HFFc6 (cell line): ENCODE measurements around the gene SLC1A4. TPM values are rescaled to one million over a fixed set of nuclear protein-coding genes. Genes with fewer than 3 reads are reported as not detected.

Experiments
- DNase-seq: peaks from one replicate; pipeline ENCODE4 v3.0.0-alpha.2; 2018
- H3K27ac Mint-ChIP-seq: 2 replicates; pipeline ENCODE4 v1.8.0; 2020; ENCODE audit warnings: mild to moderate bottlenecking, mixed read lengths
- H3K27me3 Mint-ChIP-seq: 2 replicates; pipeline ENCODE4 v1.8.0; 2021; ENCODE audit warnings: mild to moderate bottlenecking, moderate library complexity, mixed read lengths; ENCODE audit not compliant: insufficient read depth
- H3K36me3 Mint-ChIP-seq: 2 replicates; pipeline ENCODE4 v1.8.0; 2021; ENCODE audit warnings: low read depth, mixed read lengths
- H3K4me1 Mint-ChIP-seq: 2 replicates; pipeline ENCODE4 v1.8.0; 2020; ENCODE audit warnings: low read depth, mixed read lengths
- H3K4me3 Mint-ChIP-seq: 2 replicates; pipeline ENCODE4 v1.8.0; 2020; ENCODE audit warnings: mild to moderate bottlenecking, moderate library complexity, mixed read lengths
- H3K9me3 Mint-ChIP-seq: 2 replicates; pipeline ENCODE4 v1.8.0; 2020; ENCODE audit warnings: mild to moderate bottlenecking, mixed read lengths
- CTCF ChIP-seq: fragments of 200-600 bp; sonication (generic); IDR thresholded peaks from 2 replicates; pipeline ENCODE4 v1.5.0; 2021; ENCODE audit warnings: antibody characterized with exemption, mild to moderate bottlenecking
- total RNA-seq, 6 experiments: library from RNA; stranded (reverse); fragmentation: NEBNext Ultra II Directional; extraction: Animal tissue kit (Norgen Biotek cat#: 25700); gene quantifications; 2 replicates in 1 of 6; 3 replicates in 5 of 6; pipeline ENCODE4 v1.2.3, GENCODE V29; 2021

SLC1A4 gene
- total RNA-seq, 6 experiments from 2014 or later = 7.2 to 10.3 (median 9.0) TPM

- peak overlapping the region; percentile 88 for H3K27ac Mint-ChIP-seq
- H3K27me3 Mint-ChIP-seq = no peaks in the 10 kb centered on the region; the same call in 1 of the 2 replicates
- DNase-seq = peak; percentile 49
- TF ChIP-seq CTCF = no peak
- no peaks in the 10 kb centered on the region for H3K36me3 Mint-ChIP-seq
- H3K4me3 Mint-ChIP-seq = no peak overlapping the region
- H3K9me3 Mint-ChIP-seq = no peaks in the 10 kb centered on the region
- peaks cover 21% of the 10 kb centered on the region for H3K4me1 Mint-ChIP-seq
Measured at GRCh38 chr2:65024149-65024829, 35.1 kb downstream of the SLC1A4 start.

- Mint-ChIP-seq H3K36me3 (no peaks in the 10 kb centered on the region), H3K4me3 (no peak overlapping the region), H3K27ac (no peak overlapping the region), H3K4me1 (peaks cover 21% of the 10 kb centered on the region), H3K9me3 (no peaks in the 10 kb centered on the region), H3K27me3 (no peaks in the 10 kb centered on the region; the same call in 1 of the 2 replicates)
- no peak for DNase-seq
- no peak for TF ChIP-seq CTCF
Measured at GRCh38 chr2:65025453-65026123, 36.4 kb downstream of the SLC1A4 start.

- H3K27ac Mint-ChIP-seq = no peak overlapping the region
- no peak for DNase-seq
- no peaks in the 10 kb centered on the region for H3K36me3 Mint-ChIP-seq
- H3K9me3 Mint-ChIP-seq = no peaks in the 10 kb centered on the region
- no peaks in the 10 kb centered on the region; the same call in 1 of the 2 replicates for H3K27me3 Mint-ChIP-seq
- no peak for TF ChIP-seq CTCF
- no peak overlapping the region for H3K4me3 Mint-ChIP-seq
- peaks cover 21% of the 10 kb centered on the region for H3K4me1 Mint-ChIP-seq
Measured at GRCh38 chr2:65026154-65026553, 37.0 kb downstream of the SLC1A4 start.

- Mint-ChIP-seq H3K9me3 (no peaks in the 10 kb centered on the region), H3K4me3 (no peak overlapping the region), H3K27ac (no peak overlapping the region), H3K36me3 (no peaks in the 10 kb centered on the region), H3K27me3 (no peaks in the 10 kb centered on the region; the same call in 1 of the 2 replicates), H3K4me1 (peaks cover 21% of the 10 kb centered on the region)
- DNase-seq = no peak
- TF ChIP-seq CTCF = no peak
Measured at GRCh38 chr2:65026704-65027464, 37.7 kb downstream of the SLC1A4 start.

- no peak for DNase-seq
- H3K9me3 Mint-ChIP-seq = no peaks in the 10 kb centered on the region
- TF ChIP-seq CTCF = no peak
- H3K27me3 Mint-ChIP-seq = peaks cover 2% of the 10 kb centered on the region; the same call in 1 of the 2 replicates
- H3K4me1 Mint-ChIP-seq = peaks cover 21% of the 10 kb centered on the region
- H3K36me3 Mint-ChIP-seq = no peaks in the 10 kb centered on the region
- H3K4me3 Mint-ChIP-seq = no peak overlapping the region
- peak overlapping the region; percentile 1; the same call in 1 of the 2 replicates for H3K27ac Mint-ChIP-seq
Measured at GRCh38 chr2:65027616-65028244, 38.5 kb downstream of the SLC1A4 start.
